ENCODE results near the gene GTPBP4.
A peak's percentile ranks its signal among the peaks of the same experiment; 100 is the strongest.

GTPBP4 gene

GRCh38 chr10:1043532-1043995 lies 55.3 kb downstream of the GTPBP4 start:
- Histone ChIP-seq H3K9me3 (ENCODE audit: severe bottlenecking) (no peaks in the 10 kb centered on the region), H3K4me3 (ENCODE audit: low read depth, low read length) (no peak overlapping the region), H3K36me3 (peaks cover 29% of the 10 kb centered on the region), H3K27me3 (ENCODE audit: insufficient read depth, low read depth, severe bottlenecking) (no peaks in the 10 kb centered on the region), H3K27ac (no peak overlapping the region)
- no peak for TF ChIP-seq CTCF (IDR thresholded peaks at IDR 0.05; ENCODE audit: low read depth, low read length)
- DNase-seq: no peak

GRCh38 chr10:1044146-1044545 lies 55.9 kb downstream of the GTPBP4 start:
- Histone ChIP-seq H3K9me3 (ENCODE audit: severe bottlenecking) (no peaks in the 10 kb centered on the region), H3K27me3 (ENCODE audit: insufficient read depth, low read depth, severe bottlenecking) (no peaks in the 10 kb centered on the region), H3K36me3 (peaks cover 29% of the 10 kb centered on the region), H3K27ac (no peak overlapping the region), H3K4me3 (ENCODE audit: low read depth, low read length) (no peak overlapping the region)
- no peak for DNase-seq
- no peak for TF ChIP-seq CTCF (IDR thresholded peaks at IDR 0.05; ENCODE audit: low read depth, low read length)

- Histone ChIP-seq H3K27ac (no peak overlapping the region), H3K36me3 (peaks cover 29% of the 10 kb centered on the region), H3K27me3 (ENCODE audit: insufficient read depth, low read depth, severe bottlenecking) (no peaks in the 10 kb centered on the region), H3K4me3 (ENCODE audit: low read depth, low read length) (no peak overlapping the region), H3K9me3 (ENCODE audit: severe bottlenecking) (no peaks in the 10 kb centered on the region)
- no peak for TF ChIP-seq CTCF (IDR thresholded peaks at IDR 0.05; ENCODE audit: low read depth, low read length)
- DNase-seq: no peak
These were observed 56.7 kb downstream of the GTPBP4 start for GRCh38 chr10:1044964-1045363.

GRCh38 chr10:1045415-1045814 lies 57.2 kb downstream of the GTPBP4 start:
- Histone ChIP-seq H3K9me3 (ENCODE audit: severe bottlenecking) (no peaks in the 10 kb centered on the region), H3K27me3 (ENCODE audit: insufficient read depth, low read depth, severe bottlenecking) (no peaks in the 10 kb centered on the region), H3K36me3 (peaks cover 26% of the 10 kb centered on the region), H3K4me3 (ENCODE audit: low read depth, low read length) (no peak overlapping the region), H3K27ac (no peak overlapping the region)
- no peak for DNase-seq
- no peak for TF ChIP-seq CTCF (IDR thresholded peaks at IDR 0.05; ENCODE audit: low read depth, low read length)

- peak; percentile 39 for DNase-seq
- Histone ChIP-seq H3K27me3 (ENCODE audit: insufficient read depth, low read depth, severe bottlenecking) (no peaks in the 10 kb centered on the region), H3K9me3 (ENCODE audit: severe bottlenecking) (no peaks in the 10 kb centered on the region), H3K36me3 (peaks cover 20% of the 10 kb centered on the region), H3K4me3 (ENCODE audit: low read depth, low read length) (peak overlapping the region; percentile 63), H3K27ac (peak overlapping the region; percentile 91)
- TF ChIP-seq CTCF (IDR thresholded peaks at IDR 0.05; ENCODE audit: low read depth, low read length): no peak
These were observed 59.7 kb downstream of the GTPBP4 start for GRCh38 chr10:1047937-1048336.

GRCh38 chr10:1048349-1048731 lies 60.1 kb downstream of the GTPBP4 start:
- no peak for DNase-seq

More at GRCh38 chr10:1048349-1048731, 60.1 kb downstream of the GTPBP4 start:
- Histone ChIP-seq H3K4me3 (ENCODE audit: low read depth, low read length) (peak overlapping the region; percentile 63), H3K9me3 (ENCODE audit: severe bottlenecking) (no peaks in the 10 kb centered on the region), H3K36me3 (peaks cover 20% of the 10 kb centered on the region), H3K27ac (peak overlapping the region; percentile 91), H3K27me3 (ENCODE audit: insufficient read depth, low read depth, severe bottlenecking) (no peaks in the 10 kb centered on the region)
- TF ChIP-seq CTCF (IDR thresholded peaks at IDR 0.05; ENCODE audit: low read depth, low read length): no peak

Measured in WERI-Rb-1 (cell line).